Panc1 (cell line): ENCODE results near the gene LRRC3. TPM values are rescaled to one million over a fixed set of nuclear protein-coding genes. Genes with fewer than 3 reads are reported as not detected.

Experiments
- ATAC-seq: fragments of 200-7000 bp; cut with Tn5 transposase; 2 replicates; pipeline ENCODE4 v1.9.1; 2020; ENCODE audit warnings: mild to moderate bottlenecking, moderate library complexity
- BruUV-seq: library from RNA; stranded (reverse); fragments of 400-500 nt; replicated peaks from 2 replicates; lab custom pipeline; 2021; lab: Mats Ljungman, UMichigan
- CTCF ChIA-PET: fragments of 300-600 bp; sonication (Branson Sonifier 250); formaldehyde crosslinking; loops from one replicate; lab custom pipeline; 2022; ENCODE audit warnings: antibody characterized with exemption; lab: Charles Lee
- POLR2A ChIA-PET: fragments of 300-600 bp; sonication (Branson Sonifier 250); formaldehyde crosslinking; loops from one replicate; lab custom pipeline; 2022; ENCODE audit warnings: antibody characterized with exemption; lab: Charles Lee
- DNase-seq: peaks from one replicate; pipeline ENCODE4 v3.0.0-alpha.2; 2010; ENCODE audit warnings: low read depth, low spot score
- H3K27ac ChIP-seq: 2 replicates; pipeline ENCODE4 v1.5.1; 2011; ENCODE audit warnings: mild to moderate bottlenecking, low read length, inconsistent platforms
- H3K27me3 ChIP-seq: fragments of 200-500 bp; sonication (Bioruptor generic); 2 replicates; pipeline ENCODE4 v1.6.0; 2014; ENCODE audit warnings: low read length, inconsistent platforms; ENCODE audit not compliant: control insufficient read depth, insufficient read depth
- H3K36me3 ChIP-seq: fragments of 200-500 bp; sonication (Bioruptor generic); 2 replicates; pipeline ENCODE4 v1.5.1; 2014; ENCODE audit warnings: inconsistent platforms, mild to moderate bottlenecking, low read length, moderate library complexity; ENCODE audit not compliant: control insufficient read depth, insufficient read depth
- H3K4me1 ChIP-seq: 2 replicates; pipeline ENCODE4 v1.5.1; 2011; ENCODE audit warnings: inconsistent platforms, mild to moderate bottlenecking, low read length, moderate library complexity; ENCODE audit not compliant: control insufficient read depth, insufficient read depth
- H3K4me3 ChIP-seq, 2 experiments: 2 replicates each; pipeline ENCODE4 v1.5.1; 2011 to 2012; ENCODE audit warnings: low read depth in 2 of 2, low read length in 2 of 2, mild to moderate bottlenecking in 2 of 2, inconsistent platforms in 1 of 2, moderate library complexity in 1 of 2
- H3K9me3 ChIP-seq: fragments of 200-500 bp; sonication (Bioruptor generic); 2 replicates; pipeline ENCODE4 v1.5.1; 2014; ENCODE audit warnings: low read depth, mild to moderate bottlenecking, inconsistent platforms, low read length, moderate library complexity; ENCODE audit not compliant: control insufficient read depth, insufficient read depth
- POLR2AphosphoS5 ChIP-seq: IDR thresholded peaks from 2 replicates; pipeline ENCODE4 v1.6.1; 2012; ENCODE audit warnings: mild to moderate bottlenecking, low read depth, low read length, moderate library complexity
- SIN3A ChIP-seq: IDR thresholded peaks from 2 replicates; pipeline ENCODE4 v1.6.1; 2012; ENCODE audit warnings: low read depth, mild to moderate bottlenecking, low read length, moderate library complexity, borderline replicate concordance; ENCODE audit not compliant: insufficient read depth
- TCF7L2 ChIP-seq: IDR thresholded peaks from 2 replicates; pipeline ENCODE4 v1.6.1; 2011; ENCODE audit warnings: mild to moderate bottlenecking, low read depth, low read length, inconsistent platforms
- in situ Hi-C: cut with HindIII; loops from 2 replicates; pipeline ENCODE4 v1.10.0; 2016; ENCODE audit warnings: low sequenced_read_pairs, low pct_unique_long_range_greater_than_20kb
- intact Hi-C: fragments of 100-400 bp; cut with micrococcal nuclease; formaldehyde crosslinking; loops from one replicate; pipeline ENCODE4 v1.10.0; 2022; ENCODE audit not compliant: unreplicated experiment
- total RNA-seq: library from RNA; stranded (reverse); gene quantifications from one replicate; pipeline ENCODE4 v1.2.1, GENCODE V29; 2021; ENCODE audit not compliant: unreplicated experiment
- TF ChIP-seq, protein P1 (sequence below), 2 experiments: IDR thresholded peaks; 2 replicates each; pipeline ENCODE4 v1.6.1; 2011 to 2012; ENCODE audit warnings: low read depth in 2 of 2, control low read depth in 1 of 2, low read length in 1 of 2, mild to moderate bottlenecking in 1 of 2, moderate library complexity in 1 of 2; ENCODE audit not compliant: insufficient read depth in 1 of 2
- TF ChIP-seq, protein P2 (sequence below): fragments of 450-650 bp; IDR thresholded peaks from 2 replicates; pipeline ENCODE4 v1.5.1; 2017; ENCODE audit warnings: mild to moderate bottlenecking

The LRRC3 gene
- total RNA-seq, 1 experiment from 2014 or later = 3.3 TPM

DNA sequence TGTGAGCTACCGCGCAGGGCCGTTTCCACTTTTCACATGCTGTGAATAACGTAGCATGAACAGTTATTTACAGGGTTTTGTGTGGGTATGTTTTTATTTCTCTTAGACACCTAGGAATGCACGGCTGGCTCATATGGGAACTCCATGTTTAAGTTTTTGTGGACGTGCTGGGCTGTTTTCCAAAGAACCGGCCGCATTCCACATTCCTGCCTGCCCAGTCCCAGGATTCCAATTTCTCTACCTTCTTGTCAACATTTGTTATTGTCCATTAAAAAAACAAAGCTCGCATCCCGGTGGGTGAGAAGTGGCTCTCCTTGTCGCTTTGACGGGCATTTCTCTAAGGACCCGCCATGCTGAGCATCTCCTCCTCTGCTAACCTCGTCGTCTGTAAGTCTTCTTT, 47.1 kb upstream of the LRRC3 start:
- H3K9me3 ChIP-seq = no peaks in the 10 kb centered on the region
- DNase-seq (no peak), ATAC-seq (no peak)
- TF ChIP-seq, protein P1, sequence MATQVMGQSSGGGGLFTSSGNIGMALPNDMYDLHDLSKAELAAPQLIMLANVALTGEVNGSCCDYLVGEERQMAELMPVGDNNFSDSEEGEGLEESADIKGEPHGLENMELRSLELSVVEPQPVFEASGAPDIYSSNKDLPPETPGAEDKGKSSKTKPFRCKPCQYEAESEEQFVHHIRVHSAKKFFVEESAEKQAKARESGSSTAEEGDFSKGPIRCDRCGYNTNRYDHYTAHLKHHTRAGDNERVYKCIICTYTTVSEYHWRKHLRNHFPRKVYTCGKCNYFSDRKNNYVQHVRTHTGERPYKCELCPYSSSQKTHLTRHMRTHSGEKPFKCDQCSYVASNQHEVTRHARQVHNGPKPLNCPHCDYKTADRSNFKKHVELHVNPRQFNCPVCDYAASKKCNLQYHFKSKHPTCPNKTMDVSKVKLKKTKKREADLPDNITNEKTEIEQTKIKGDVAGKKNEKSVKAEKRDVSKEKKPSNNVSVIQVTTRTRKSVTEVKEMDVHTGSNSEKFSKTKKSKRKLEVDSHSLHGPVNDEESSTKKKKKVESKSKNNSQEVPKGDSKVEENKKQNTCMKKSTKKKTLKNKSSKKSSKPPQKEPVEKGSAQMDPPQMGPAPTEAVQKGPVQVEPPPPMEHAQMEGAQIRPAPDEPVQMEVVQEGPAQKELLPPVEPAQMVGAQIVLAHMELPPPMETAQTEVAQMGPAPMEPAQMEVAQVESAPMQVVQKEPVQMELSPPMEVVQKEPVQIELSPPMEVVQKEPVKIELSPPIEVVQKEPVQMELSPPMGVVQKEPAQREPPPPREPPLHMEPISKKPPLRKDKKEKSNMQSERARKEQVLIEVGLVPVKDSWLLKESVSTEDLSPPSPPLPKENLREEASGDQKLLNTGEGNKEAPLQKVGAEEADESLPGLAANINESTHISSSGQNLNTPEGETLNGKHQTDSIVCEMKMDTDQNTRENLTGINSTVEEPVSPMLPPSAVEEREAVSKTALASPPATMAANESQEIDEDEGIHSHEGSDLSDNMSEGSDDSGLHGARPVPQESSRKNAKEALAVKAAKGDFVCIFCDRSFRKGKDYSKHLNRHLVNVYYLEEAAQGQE (IDR thresholded peaks at IDR 0.05; ENCODE audit: insufficient read depth in 1 of 2, low read depth in 2 of 2, low read length in 1 of 2) = no peak
- TF ChIP-seq POLR2AphosphoS5 = no peak
- TF ChIP-seq, protein P2, sequence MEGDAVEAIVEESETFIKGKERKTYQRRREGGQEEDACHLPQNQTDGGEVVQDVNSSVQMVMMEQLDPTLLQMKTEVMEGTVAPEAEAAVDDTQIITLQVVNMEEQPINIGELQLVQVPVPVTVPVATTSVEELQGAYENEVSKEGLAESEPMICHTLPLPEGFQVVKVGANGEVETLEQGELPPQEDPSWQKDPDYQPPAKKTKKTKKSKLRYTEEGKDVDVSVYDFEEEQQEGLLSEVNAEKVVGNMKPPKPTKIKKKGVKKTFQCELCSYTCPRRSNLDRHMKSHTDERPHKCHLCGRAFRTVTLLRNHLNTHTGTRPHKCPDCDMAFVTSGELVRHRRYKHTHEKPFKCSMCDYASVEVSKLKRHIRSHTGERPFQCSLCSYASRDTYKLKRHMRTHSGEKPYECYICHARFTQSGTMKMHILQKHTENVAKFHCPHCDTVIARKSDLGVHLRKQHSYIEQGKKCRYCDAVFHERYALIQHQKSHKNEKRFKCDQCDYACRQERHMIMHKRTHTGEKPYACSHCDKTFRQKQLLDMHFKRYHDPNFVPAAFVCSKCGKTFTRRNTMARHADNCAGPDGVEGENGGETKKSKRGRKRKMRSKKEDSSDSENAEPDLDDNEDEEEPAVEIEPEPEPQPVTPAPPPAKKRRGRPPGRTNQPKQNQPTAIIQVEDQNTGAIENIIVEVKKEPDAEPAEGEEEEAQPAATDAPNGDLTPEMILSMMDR = no peak
- TF ChIP-seq SIN3A = no peak
- TF ChIP-seq TCF7L2 = no peak
- H3K36me3 ChIP-seq = no peaks in the 10 kb centered on the region
- POLR2A ChIA-PET = no interaction called here
- BruUV-seq = no TSS peak
- in situ Hi-C loops (no loop called here), intact Hi-C loops (no loop called here)
- H3K27ac ChIP-seq = no peak overlapping the region
- H3K4me1 ChIP-seq = no peaks in the 10 kb centered on the region
- no peaks in the 10 kb centered on the region; the same call in 1 of the 2 replicates for H3K27me3 ChIP-seq
- no peak overlapping the region for H3K4me3 ChIP-seq
- CTCF ChIA-PET = interaction anchor here (0.6 kb wide), 1 partner anchor 72 kb away, joined by 3 read pairs; no protein-coding TSS in a partner anchor

DNA sequence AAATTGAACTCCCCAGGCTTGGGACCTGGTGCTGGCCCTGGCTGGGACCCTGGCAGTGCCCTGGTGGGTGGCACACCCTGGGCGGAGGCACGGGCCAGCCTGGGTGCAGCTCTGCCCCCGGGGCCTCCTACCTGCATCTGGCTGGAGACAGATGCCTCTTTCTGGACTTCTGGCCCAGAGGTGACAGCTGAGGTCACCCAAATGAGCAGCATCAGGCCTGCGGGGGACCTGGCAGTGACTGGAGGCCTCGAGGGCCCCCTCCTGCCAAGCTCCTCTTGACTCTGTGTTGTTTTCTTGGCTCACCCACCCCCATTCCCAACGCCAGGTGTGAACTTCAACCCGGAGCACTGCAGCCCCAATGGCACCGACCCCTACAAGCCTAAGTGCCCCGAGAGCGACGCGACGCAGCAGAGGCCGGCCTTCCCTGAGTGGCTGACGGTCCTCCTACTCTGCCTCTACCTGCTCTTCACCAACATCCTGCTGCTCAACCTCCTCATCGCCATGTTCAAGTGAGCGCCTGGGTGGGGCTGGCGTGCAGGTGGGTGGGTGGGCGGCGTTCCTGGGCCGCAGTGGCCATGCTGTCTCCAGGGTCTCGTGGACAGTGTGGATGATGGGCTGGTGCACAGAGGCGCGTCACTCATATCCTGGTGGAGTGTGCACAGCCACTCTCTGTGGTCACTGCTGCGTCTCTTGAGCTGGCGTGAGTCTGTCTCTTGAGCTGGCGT, 41.6 kb upstream of the LRRC3 start:
- no peaks in the 10 kb centered on the region for H3K9me3 ChIP-seq
- H3K4me1 ChIP-seq = no peaks in the 10 kb centered on the region
- no peak for DNase-seq
- H3K27me3 ChIP-seq = no peaks in the 10 kb centered on the region; the same call in 1 of the 2 replicates
- H3K36me3 ChIP-seq = no peaks in the 10 kb centered on the region
- H3K27ac ChIP-seq = no peak overlapping the region
- TF ChIP-seq, protein P2 = no peak
- TF ChIP-seq POLR2AphosphoS5 (no peak), SIN3A (no peak), TCF7L2 (no peak)
- TF ChIP-seq, protein P1 (IDR thresholded peaks at IDR 0.05; ENCODE audit: insufficient read depth in 1 of 2, low read depth in 2 of 2, low read length in 1 of 2) = no peak
- H3K4me3 ChIP-seq = no peak overlapping the region
- BruUV-seq = no TSS peak
- intact Hi-C loops = no loop called here
- CTCF ChIA-PET = no interaction called here
- no peak for ATAC-seq
- in situ Hi-C loops = no loop called here
- POLR2A ChIA-PET = no interaction called here
